ENCODE measurements around the gene CNTN1.

Gene CNTN1

DNA sequence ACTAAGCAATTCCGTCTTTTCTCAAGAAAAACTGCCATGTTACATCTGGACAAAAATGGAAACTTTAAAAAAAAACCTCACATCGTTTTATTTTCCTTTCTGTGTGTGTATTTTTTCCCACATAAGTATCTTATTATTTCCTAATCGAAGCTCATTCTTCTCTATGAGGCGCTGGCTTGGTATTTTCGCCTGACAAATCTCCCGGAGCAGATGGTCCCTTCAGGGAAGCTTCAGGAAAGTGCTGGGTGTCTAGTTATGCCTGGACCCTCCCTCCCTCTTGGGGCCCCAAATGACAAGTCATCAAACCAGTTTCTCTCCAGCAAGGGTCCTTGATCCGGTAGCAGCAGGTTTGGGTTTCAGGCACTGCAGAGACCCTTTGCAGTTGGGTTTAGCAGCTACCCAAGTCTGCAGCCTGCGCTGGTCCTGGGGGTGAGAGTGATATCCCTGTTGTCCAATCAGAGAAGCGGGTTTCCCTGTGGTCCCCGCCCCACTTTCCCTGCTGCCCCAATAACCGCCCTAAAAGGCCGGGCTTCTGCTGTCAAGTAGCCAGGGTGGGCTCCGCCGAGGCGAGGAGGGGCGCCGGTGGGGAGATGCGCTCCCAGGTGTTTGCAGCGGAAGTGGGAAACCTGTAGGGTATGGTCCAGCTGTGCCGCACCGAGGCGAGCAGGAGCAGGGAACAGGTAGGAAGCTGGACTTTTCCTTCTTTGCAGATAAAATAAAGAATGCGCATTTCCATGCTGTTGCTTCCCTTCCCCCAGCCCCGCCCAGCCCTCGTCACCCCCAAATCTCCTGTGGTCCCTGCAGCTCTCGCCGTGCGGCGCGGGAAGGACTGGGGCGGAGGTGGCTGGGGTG is at the start of gene CNTN1:
TSS of gene CNTN1 (plus strand) at position 527 of the 852 bp plus-strand sequence.
- DNase-seq (ENCODE audit: low spot score), result no peak

DNA sequence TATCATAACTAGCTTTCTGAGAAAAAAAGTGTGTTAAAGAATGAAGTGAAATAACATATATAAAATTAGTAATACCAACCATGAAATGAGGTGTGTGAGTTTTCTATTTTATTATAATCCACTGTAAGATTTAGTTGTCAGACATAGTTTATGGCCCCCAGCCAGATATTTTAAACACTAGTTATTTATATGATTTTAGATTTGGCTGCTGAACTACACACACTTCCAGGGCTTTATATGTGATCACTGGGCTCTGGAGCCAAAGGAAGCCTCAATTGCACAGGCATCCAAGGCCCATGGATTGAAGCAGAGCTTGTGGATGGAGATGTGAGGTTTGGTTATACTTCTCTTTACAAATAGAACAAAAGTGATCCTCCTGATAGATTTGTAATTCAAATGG is 48.7 kb upstream of the CNTN1 start:
- no peak for DNase-seq (ENCODE audit: low spot score)

- no peak for DNase-seq (ENCODE audit: low spot score)
These were observed 48.3 kb upstream of the CNTN1 start for GRCh38 chr12:40643976-40644375.

- DNase-seq (ENCODE audit: low spot score), result no peak
These were observed 47.5 kb upstream of the CNTN1 start for GRCh38 chr12:40644708-40645107.

GRCh38 chr12:40645361-40645760 is 46.9 kb upstream of the CNTN1 start:
- DNase-seq (ENCODE audit: low spot score), result no peak

- DNase-seq (ENCODE audit: low spot score), result no peak
These were observed 45.8 kb upstream of the CNTN1 start for GRCh38 chr12:40646456-40646855.

- no peak for DNase-seq (ENCODE audit: low spot score)
These were observed 45.3 kb upstream of the CNTN1 start for GRCh38 chr12:40646911-40647310.

- DNase-seq (ENCODE audit: low spot score), result no peak
These were observed 44.6 kb upstream of the CNTN1 start for GRCh38 chr12:40647651-40648050.

DNA sequence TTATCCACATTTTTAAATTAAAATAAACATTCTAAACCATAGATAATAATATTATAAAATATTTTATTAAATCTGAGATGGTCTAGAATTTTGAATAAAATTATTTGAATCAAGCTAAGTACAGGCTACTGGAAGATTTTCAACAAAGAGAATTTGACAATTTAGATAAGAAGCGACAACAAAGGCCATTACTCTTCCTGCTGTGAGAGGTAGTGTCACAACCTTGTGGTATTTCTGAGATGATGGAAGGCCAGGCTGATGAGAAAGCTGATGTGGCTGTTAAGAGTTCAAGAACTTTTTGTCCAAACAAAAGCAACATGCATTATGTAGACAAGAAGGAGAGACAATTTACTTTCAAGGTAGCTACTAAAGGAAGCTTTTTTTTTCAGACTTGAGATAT is 43.7 kb upstream of the CNTN1 start:
- DNase-seq (ENCODE audit: low spot score), result no peak

- DNase-seq (ENCODE audit: low spot score), result no peak
These were observed 42.1 kb upstream of the CNTN1 start for GRCh38 chr12:40650038-40650704.

DNA sequence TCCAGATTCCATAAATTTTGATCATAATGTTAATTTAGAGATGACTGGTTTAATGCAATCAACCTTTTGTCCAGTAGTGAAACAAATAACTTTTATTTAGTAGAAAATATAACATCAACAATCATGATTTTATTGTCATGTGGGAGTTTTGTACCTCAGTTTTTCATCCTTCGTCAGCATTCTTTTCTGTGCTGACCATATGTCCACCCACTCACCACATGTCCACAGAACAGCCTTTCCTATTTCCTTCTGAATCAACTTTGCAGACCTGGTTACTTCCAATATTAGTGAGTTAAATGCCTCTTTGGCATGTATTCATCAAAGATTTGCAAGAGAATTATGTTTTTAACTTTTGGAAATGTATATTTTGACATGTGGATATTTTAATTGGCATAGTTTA is 36.8 kb upstream of the CNTN1 start:
- no peak for DNase-seq (ENCODE audit: low spot score)

- DNase-seq (ENCODE audit: low spot score), result no peak
These were observed 29.9 kb upstream of the CNTN1 start for GRCh38 chr12:40662366-40662765.

GRCh38 chr12:40663781-40664180 is 28.5 kb upstream of the CNTN1 start:
- DNase-seq (ENCODE audit: low spot score), result no peak

- DNase-seq (ENCODE audit: low spot score), result no peak
These were observed 24.1 kb upstream of the CNTN1 start for GRCh38 chr12:40668099-40668529.

DNA sequence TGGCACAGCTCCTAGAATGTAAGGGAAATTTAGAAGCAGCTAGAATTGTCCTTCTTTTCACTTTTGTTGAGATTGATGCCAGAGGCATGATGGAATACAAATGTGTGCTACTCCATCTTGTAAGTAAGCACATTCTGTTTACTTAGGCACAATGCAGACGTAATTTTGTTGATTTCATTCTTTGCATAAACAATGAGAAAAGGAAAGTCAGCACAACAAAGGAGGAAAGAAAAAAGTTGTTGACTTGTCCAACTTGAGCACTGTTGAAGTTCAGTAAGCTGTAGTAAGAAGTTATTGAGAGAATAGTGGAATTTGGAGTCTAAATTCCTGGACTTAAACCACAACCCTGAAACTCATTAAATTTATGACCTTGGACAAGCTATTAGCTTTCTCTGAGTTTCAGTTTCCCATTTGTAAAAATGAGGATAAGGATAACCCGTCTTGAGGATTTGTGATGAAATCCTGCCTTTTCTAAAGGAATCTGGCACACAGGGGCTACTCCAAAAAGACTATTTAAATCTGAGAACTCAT is 19.4 kb upstream of the CNTN1 start:
- DNase-seq (ENCODE audit: low spot score), result no peak

DNA sequence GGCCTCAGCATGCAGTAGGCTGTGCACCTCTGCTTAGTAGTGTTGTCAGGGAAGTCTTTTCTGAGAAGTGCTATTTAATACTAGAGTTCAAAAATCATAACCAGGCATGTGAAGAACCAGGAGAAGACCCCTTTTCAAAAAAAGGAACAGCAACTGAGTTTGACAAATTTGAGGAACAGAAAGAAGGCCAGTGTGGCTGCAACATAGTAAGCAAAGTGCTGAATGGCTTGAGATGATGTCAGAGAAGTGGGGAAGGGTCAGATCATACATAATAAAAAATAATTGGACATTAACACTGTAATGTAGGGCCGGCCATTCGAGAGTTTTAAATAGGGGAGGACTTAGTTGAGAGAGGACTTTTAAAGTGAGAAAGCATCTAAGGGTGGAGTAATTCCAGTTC is 11.1 kb upstream of the CNTN1 start:
- DNase-seq (ENCODE audit: low spot score), result no peak

DNA sequence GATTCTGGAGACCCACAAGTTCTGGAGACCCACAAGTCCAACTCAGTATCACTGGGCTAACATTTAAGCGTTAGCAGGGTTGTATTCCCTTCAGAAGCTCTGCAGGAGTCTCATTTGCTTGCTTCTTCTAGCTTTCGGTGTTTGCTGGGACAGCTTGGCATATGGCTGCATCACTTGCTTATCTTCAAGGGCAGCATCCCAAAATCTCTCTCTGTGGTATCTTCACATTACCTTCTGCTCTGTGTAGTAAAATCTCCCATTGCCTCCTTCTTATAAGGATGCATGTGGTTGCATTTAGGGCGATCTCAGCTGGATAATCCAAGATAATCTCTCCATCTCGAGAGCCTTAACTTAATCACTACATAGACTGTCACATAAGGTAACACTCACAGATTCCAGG is 7.3 kb upstream of the CNTN1 start:
- DNase-seq (ENCODE audit: low spot score), result no peak

- DNase-seq (ENCODE audit: low spot score), result no peak
These were observed 4.0 kb upstream of the CNTN1 start for GRCh38 chr12:40688085-40688725.

DNA sequence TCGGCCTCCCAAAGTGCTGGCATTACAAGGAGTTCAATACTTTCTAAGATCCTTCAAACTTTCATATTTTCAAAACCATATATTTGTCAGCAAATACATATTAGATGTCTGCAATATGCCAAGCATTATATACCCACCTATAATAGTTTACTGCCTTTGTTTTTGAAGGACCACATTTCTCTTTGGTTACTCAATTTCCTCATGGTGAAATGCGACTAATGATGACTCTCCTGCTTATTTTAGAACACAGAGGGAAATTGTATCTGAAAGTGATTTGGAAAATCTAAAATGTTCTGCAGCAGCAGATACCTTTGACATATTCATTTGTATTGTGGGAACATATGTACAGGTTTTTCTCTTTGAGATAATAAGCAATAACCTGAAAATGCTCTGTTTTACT is 2.7 kb upstream of the CNTN1 start:
- no peak for DNase-seq (ENCODE audit: low spot score)

GRCh38 chr12:40692765-40693206 is 547 bp downstream of the CNTN1 start:
- DNase-seq (ENCODE audit: low spot score), result no peak

GRCh38 chr12:40693207-40693821 is 1.1 kb downstream of the CNTN1 start:
- no peak for DNase-seq (ENCODE audit: low spot score)

- DNase-seq (ENCODE audit: low spot score), result no peak
These were observed 5.5 kb downstream of the CNTN1 start for GRCh38 chr12:40697566-40698259.
